Endothelial cell of umbilical vein (primary cell): ENCODE results near the gene ZC3H12A. TPM values are rescaled to one million over a fixed set of nuclear protein-coding genes. Genes with fewer than 3 reads are reported as not detected.

ENCODE experiments used
- BruUV-seq: library from RNA; stranded (reverse); fragments of 400-500 nt; replicated peaks from 2 replicates; lab custom pipeline; 2021; lab: Mats Ljungman, UMichigan
- CTCF ChIA-PET: fragments of 300-600, 350-600 bp; sonication (Branson Sonifier 250); formaldehyde crosslinking; loops from one replicate; lab custom pipeline; 2021; ENCODE audit warnings: antibody characterized with exemption, inconsistent platforms; lab: Charles Lee
- POLR2A ChIA-PET: fragments of 300-600, 350-600 bp; sonication (Branson Sonifier 250); formaldehyde crosslinking; loops from one replicate; lab custom pipeline; 2021; ENCODE audit warnings: antibody characterized with exemption, inconsistent platforms; lab: Charles Lee
- DNase-seq: peaks from one replicate; pipeline ENCODE4 v3.0.0-alpha.2; 2011; ENCODE audit warnings: low read depth, low spot score
- FAIRE-seq: peaks from 2 replicates; lab custom pipeline; 2011; peaks lifted over from hg19 to GRCh38; lab: Jason Lieb, UNC
- H2AFZ ChIP-seq: 2 replicates; pipeline ENCODE4 v1.6.0; 2012; ENCODE audit warnings: low read depth, low read length, control low read depth, inconsistent platforms
- H3K27ac ChIP-seq: 2 replicates; pipeline ENCODE4 v1.5.1; 2011; ENCODE audit warnings: low read depth, mild to moderate bottlenecking, control low read depth, low read length, moderate library complexity; ENCODE audit not compliant: insufficient read depth
- H3K27me3 ChIP-seq, 2 experiments: 2 replicates each; pipeline versions ENCODE4 v1.6.0 to v1.6.1; 2011; ENCODE audit warnings: low read length in 2 of 2, mixed read lengths in 1 of 2; ENCODE audit not compliant: control insufficient read depth in 2 of 2, insufficient read depth in 2 of 2
- H3K36me3 ChIP-seq, 2 experiments: 2 replicates in 1 of 2; 3 replicates in 1 of 2; pipeline ENCODE4 v1.5.1; 2011; ENCODE audit warnings: low read length in 2 of 2, mild to moderate bottlenecking in 1 of 2, moderate library complexity in 1 of 2; ENCODE audit not compliant: control insufficient read depth in 2 of 2, insufficient read depth in 2 of 2; ENCODE audit errors: extremely low read depth in 1 of 2
- H3K4me1 ChIP-seq: 3 replicates; pipeline ENCODE4 v1.5.1; 2011; ENCODE audit warnings: mild to moderate bottlenecking, low read length; ENCODE audit not compliant: control insufficient read depth, insufficient read depth; ENCODE audit errors: extremely low read depth
- H3K4me2 ChIP-seq: 2 replicates; pipeline ENCODE4 v1.6.1; 2011; ENCODE audit warnings: low read length, control low read depth, mixed read lengths; ENCODE audit not compliant: insufficient read depth
- H3K4me3 ChIP-seq, 3 experiments: fragments of 200-600 bp in 1 of 3; sonication (generic), shearing (Covaris generic) in 1 of 3; replicated peaks in 1 of 3; 2 replicates each; pipeline ENCODE4 v1.5.1; 2011 to 2016; ENCODE audit warnings: control low read depth in 3 of 3, low read length in 3 of 3, mild to moderate bottlenecking in 2 of 3, inconsistent platforms in 1 of 3, low read depth in 1 of 3, moderate library complexity in 1 of 3; ENCODE audit not compliant: insufficient read depth in 1 of 3
- H3K79me2 ChIP-seq: 2 replicates; pipeline ENCODE4 v1.6.0; 2012; ENCODE audit warnings: low read length, inconsistent platforms; ENCODE audit not compliant: control insufficient read depth, insufficient read depth
- H3K9ac ChIP-seq: replicated peaks from 2 replicates; pipeline ENCODE3; 2011; ENCODE audit warnings: low read length, control low read depth; ENCODE audit not compliant: insufficient read depth; ENCODE audit errors: extremely low read depth
- H3K9me1 ChIP-seq: replicated peaks from 3 replicates; pipeline ENCODE4 v1.6.0; 2011; ENCODE audit warnings: mild to moderate bottlenecking, low read length; ENCODE audit not compliant: control insufficient read depth, insufficient read depth; ENCODE audit errors: extremely low read depth
- H3K9me3 ChIP-seq: replicated peaks from 2 replicates; pipeline ENCODE4 v1.5.1; 2012; ENCODE audit warnings: low read length, inconsistent platforms; ENCODE audit not compliant: control insufficient read depth, insufficient read depth
- H4K20me1 ChIP-seq: replicated peaks from 2 replicates; pipeline ENCODE3; 2011; ENCODE audit warnings: mild to moderate bottlenecking, low read length; ENCODE audit not compliant: control insufficient read depth, insufficient read depth; ENCODE audit errors: extremely low read depth
- CTCF ChIP-seq, 2 donors: IDR thresholded peaks; 1 replicate in 1 of 2; 2 replicates in 1 of 2; pipeline ENCODE4 v1.5.1; 2011; ENCODE audit warnings: low read length in 2 of 2, mild to moderate bottlenecking in 2 of 2, moderate library complexity in 2 of 2, control low read depth in 1 of 2, inconsistent platforms in 1 of 2, low read depth in 1 of 2; ENCODE audit not compliant: insufficient read depth in 1 of 2; ENCODE audit errors: extremely low read depth in 1 of 2
- EZH2 ChIP-seq: IDR thresholded peaks from 2 replicates; pipeline ENCODE4 v1.6.1; 2012; ENCODE audit warnings: borderline replicate concordance, low read depth, mild to moderate bottlenecking, moderate library complexity, low read length, inconsistent platforms; ENCODE audit not compliant: severe bottlenecking
- FOS ChIP-seq: IDR thresholded peaks from 2 replicates; pipeline ENCODE4 v1.6.1; 2011; ENCODE audit warnings: mild to moderate bottlenecking, low read length, moderate library complexity, borderline replicate concordance; ENCODE audit not compliant: insufficient read depth
- GATA2 ChIP-seq: IDR thresholded peaks from 2 replicates; pipeline ENCODE4 v1.7.0; 2011; ENCODE audit warnings: low read depth, mild to moderate bottlenecking, moderate library complexity, mixed read lengths, low read length; ENCODE audit not compliant: insufficient read length, insufficient read depth
- JUN ChIP-seq: IDR thresholded peaks from 2 replicates; pipeline ENCODE4 v1.6.1; 2011; ENCODE audit warnings: borderline replicate concordance, low read depth; ENCODE audit not compliant: insufficient read length, insufficient read depth
- MYC ChIP-seq: IDR thresholded peaks from one replicate; pipeline ENCODE4 v1.6.1; 2011; ENCODE audit warnings: mild to moderate bottlenecking, low read depth, low read length
- POLR2A ChIP-seq: IDR thresholded peaks from 2 replicates; pipeline ENCODE4 v1.6.1; 2012; ENCODE audit warnings: low read depth, mild to moderate bottlenecking, control low read depth, low read length
- POLR2AphosphoS5 ChIP-seq: IDR thresholded peaks from 2 replicates; pipeline ENCODE4 v1.6.1; 2012; ENCODE audit warnings: low read depth, mild to moderate bottlenecking, control low read depth, low read length, moderate library complexity; ENCODE audit not compliant: insufficient read depth
- dilution Hi-C: fragments of 300-500 bp; cut with MboI; formaldehyde crosslinking; loops from one replicate; pipeline ENCODE4 v1.15.0; 2019; ENCODE audit warnings: low sequenced_read_pairs; ENCODE audit not compliant: extremely low pct_ligation_motif_present
- intact Hi-C: fragments of 100-400 bp; cut with micrococcal nuclease; formaldehyde crosslinking; loops from one replicate; pipeline ENCODE4 v1.10.0; 2022
- polyA plus RNA-seq, 4 experiments: library from polyadenylated mRNA; depleted of rRNA in 3 of 4; stranded (reverse) in 3 of 4; unstranded in 1 of 4; fragments of >200 nt; gene quantifications; 2 replicates each; pipeline versions ENCODE4 v1.2.1 to v1.2.3, GENCODE V29; 2011 to 2012; ENCODE audit warnings: missing spikeins in 1 of 4
- total RNA-seq: library from RNA; stranded (reverse); gene quantifications from 2 replicates; pipeline ENCODE4 v1.2.3, GENCODE V29; 2021
- TF ChIP-seq, protein P1 (sequence below): IDR thresholded peaks from 2 replicates; pipeline ENCODE4 v1.6.1; 2011; ENCODE audit not compliant: insufficient read depth, insufficient read length

ZC3H12A gene
- total and polyA plus RNA-seq, 2 donors (not counting 3 experiments of a cell fraction or from before 2014, with no cell fraction given) = 6.3 to 9.4 TPM

DNA sequence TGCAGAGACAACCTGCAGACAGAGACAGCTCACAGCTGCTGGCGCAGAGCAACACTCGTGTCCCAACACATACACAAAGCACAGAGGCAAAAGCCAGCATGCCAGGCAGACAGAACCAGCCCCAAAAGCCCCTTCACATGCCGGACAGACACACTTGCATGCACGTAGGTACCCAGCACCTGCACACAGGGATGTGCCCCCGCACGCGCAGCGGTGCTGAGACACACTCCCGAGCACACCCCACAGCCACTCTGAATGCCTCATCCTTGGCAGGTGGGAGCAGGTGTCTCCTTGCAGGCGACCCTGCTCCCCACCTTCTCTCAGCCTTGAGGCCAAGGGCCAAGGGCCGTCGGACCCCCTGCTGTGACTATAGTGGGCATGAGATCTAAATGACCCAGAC lies 41.2 kb upstream of the ZC3H12A start:
- H3K4me3 ChIP-seq = no peak overlapping the region
- no peaks in the 10 kb centered on the region for H3K79me2 ChIP-seq
- no peak for TF ChIP-seq EZH2
- TF ChIP-seq GATA2 = no peak
- TF ChIP-seq JUN = no peak
- TF ChIP-seq FOS = no peak
- TF ChIP-seq POLR2A = no peak
- TF ChIP-seq, protein P1, sequence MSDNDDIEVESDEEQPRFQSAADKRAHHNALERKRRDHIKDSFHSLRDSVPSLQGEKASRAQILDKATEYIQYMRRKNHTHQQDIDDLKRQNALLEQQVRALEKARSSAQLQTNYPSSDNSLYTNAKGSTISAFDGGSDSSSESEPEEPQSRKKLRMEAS = no peak
- no peak for TF ChIP-seq CTCF (IDR thresholded peaks at IDR 0.05; ENCODE audit: extremely low read depth in 1 of 2, insufficient read depth in 1 of 2, low read depth in 1 of 2, low read length in 2 of 2)
- no peak for TF ChIP-seq MYC
- TF ChIP-seq POLR2AphosphoS5 = no peak
- H3K27ac ChIP-seq = no peak overlapping the region
- H4K20me1 ChIP-seq = no peaks in the 10 kb centered on the region
- intact Hi-C loops = loop anchor here (10.0 kb wide), 1 partner anchor 108 kb away; no protein-coding TSS in a partner anchor
- DNase-seq (no peak), FAIRE-seq (no peak)
- CTCF ChIA-PET = interaction anchor here (1.4 to 3.2 kb wide), 3 partner anchors 728 to 857 kb away, joined by 6 to 72 read pairs (median 14); no protein-coding TSS in a partner anchor
- POLR2A ChIA-PET = no interaction called here
- dilution Hi-C loops = no loop called here
- no peak overlapping the region for H2AFZ ChIP-seq
- no peaks in the 10 kb centered on the region for H3K9me3 ChIP-seq
- H3K27me3 ChIP-seq = peaks cover 0 to 1% of the 10 kb centered on the region in 2 experiments
- H3K36me3 ChIP-seq = no peaks in the 10 kb centered on the region
- no peak overlapping the region for H3K9ac ChIP-seq
- H3K4me1 ChIP-seq = no peaks in the 10 kb centered on the region
- no TSS peak for BruUV-seq
- H3K4me2 ChIP-seq = no peak overlapping the region
- H3K9me1 ChIP-seq = no peaks in the 10 kb centered on the region
